Left ventricle myocardium inferior (tissue), 1 donor: ENCODE data around the gene ARHGAP42. TPM values are rescaled to one million over a fixed set of nuclear protein-coding genes. Genes with fewer than 3 reads are reported as not detected.

ENCODE experiments used
- DNase-seq: peaks from one replicate; pipeline ENCODE4 v3.0.0-alpha.2; 2020
- H3K27ac ChIP-seq: fragments of 200-600 bp; replicated peaks from 2 replicates; pipeline ENCODE4 v1.8.0; 2021
- H3K27me3 ChIP-seq: fragments of 200-600 bp; 2 replicates; pipeline ENCODE4 v1.8.0; 2021; ENCODE audit warnings: low read depth
- H3K36me3 ChIP-seq: fragments of 200-600 bp; 2 replicates; pipeline ENCODE4 v1.8.0; 2021
- H3K4me1 ChIP-seq: fragments of 200-600 bp; 2 replicates; pipeline ENCODE4 v1.8.0; 2021
- H3K4me3 ChIP-seq: fragments of 200-600 bp; 2 replicates; pipeline ENCODE4 v1.8.0; 2021; ENCODE audit warnings: mild to moderate bottlenecking, moderate library complexity
- H3K9me3 ChIP-seq: fragments of 200-600 bp; replicated peaks from 2 replicates; pipeline ENCODE4 v1.8.0; 2021
- intact Hi-C: fragments of 100-400 bp; cut with micrococcal nuclease; formaldehyde crosslinking; loops from one replicate; pipeline ENCODE4 v1.11.0; 2022
- total RNA-seq: library from RNA; stranded (reverse); fragmentation: NEBNext Ultra II Directional; extraction: Animal tissue kit (Norgen Biotek cat#: 25700); gene quantifications from one replicate; pipeline ENCODE4 v1.2.1, GENCODE V29; 2021
- TF ChIP-seq, protein P1 (sequence below): fragments of 200-600 bp; IDR thresholded peaks from 2 replicates; pipeline ENCODE4 v1.8.0; 2021; ENCODE audit warnings: antibody characterized with exemption, mild to moderate bottlenecking, borderline replicate concordance
- donor health status: DM: no; HTN: yes; CAD: no; lungs with severe emphysema.

Gene ARHGAP42
- total RNA-seq, 1 donor from 2014 or later: 11.1 TPM

DNA sequence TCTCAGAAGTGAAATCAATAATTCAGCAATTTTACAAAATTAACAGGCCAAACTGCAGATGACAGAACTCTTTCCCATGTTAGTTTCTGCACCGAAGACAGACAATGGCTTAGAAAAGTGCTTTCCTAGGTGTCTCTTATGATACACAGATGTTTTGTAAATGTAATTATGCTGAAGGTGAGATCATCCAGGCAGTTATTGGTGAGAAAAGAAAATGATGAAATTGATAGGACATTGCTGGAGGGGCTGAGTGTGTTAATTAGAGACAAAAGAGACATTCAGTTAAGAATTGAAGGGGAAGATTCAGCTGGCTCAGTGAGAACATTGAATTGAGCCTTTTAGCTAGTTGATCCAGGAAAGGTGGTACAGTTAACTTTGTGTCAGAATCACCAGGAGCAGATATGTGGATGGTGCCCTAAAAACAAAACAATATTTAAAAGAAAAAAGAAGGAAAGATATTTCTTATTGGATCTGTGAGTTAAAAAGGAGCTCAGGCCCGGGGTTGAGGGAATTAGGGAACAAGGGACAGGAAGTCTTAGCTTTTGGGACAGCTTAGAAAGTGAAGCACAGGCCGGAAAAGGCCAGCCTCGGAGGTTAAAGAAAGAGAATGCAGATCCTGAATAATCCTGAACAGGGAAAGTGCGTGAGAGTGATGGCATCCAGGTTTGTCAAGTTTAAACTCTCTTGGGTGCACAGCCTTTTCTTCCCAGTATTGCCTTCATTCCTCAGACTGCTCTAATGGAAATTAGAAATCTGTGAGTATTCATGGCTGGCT, 16.9 kb downstream of the ARHGAP42 start:
- Histone ChIP-seq H3K4me3 (no peak overlapping the region), H3K27me3 (no peaks in the 10 kb centered on the region), H3K4me1 (peaks cover 7% of the 10 kb centered on the region), H3K27ac (peak overlapping the region; percentile 41), H3K36me3 (peaks cover 11% of the 10 kb centered on the region), H3K9me3 (peaks cover 2% of the 10 kb centered on the region)
- TF ChIP-seq, protein P1, sequence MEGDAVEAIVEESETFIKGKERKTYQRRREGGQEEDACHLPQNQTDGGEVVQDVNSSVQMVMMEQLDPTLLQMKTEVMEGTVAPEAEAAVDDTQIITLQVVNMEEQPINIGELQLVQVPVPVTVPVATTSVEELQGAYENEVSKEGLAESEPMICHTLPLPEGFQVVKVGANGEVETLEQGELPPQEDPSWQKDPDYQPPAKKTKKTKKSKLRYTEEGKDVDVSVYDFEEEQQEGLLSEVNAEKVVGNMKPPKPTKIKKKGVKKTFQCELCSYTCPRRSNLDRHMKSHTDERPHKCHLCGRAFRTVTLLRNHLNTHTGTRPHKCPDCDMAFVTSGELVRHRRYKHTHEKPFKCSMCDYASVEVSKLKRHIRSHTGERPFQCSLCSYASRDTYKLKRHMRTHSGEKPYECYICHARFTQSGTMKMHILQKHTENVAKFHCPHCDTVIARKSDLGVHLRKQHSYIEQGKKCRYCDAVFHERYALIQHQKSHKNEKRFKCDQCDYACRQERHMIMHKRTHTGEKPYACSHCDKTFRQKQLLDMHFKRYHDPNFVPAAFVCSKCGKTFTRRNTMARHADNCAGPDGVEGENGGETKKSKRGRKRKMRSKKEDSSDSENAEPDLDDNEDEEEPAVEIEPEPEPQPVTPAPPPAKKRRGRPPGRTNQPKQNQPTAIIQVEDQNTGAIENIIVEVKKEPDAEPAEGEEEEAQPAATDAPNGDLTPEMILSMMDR: no peak
- DNase-seq: no peak
- intact Hi-C loops: no loop called here

DNA sequence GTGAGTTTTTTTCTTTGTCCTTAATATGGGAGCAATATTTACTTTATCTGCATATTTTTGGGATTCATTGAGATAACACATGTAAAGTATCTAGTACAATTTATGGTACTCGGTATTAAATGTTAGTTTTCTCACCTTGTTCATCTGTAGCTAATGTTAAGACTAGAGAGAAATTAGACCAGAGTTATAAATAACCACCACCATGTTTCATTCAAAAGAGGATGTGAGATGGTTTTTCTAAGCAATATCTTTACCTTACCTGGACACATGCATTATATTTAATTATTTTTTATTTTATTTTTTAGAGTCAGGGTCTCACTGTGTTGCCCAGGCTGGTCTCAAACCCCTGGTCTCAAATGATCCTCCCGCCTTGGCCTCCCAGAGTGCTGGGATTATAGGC, 18.4 kb downstream of the ARHGAP42 start:
- no peaks in the 10 kb centered on the region for H3K27me3 ChIP-seq
- no peak overlapping the region for H3K4me3 ChIP-seq
- H3K27ac ChIP-seq: no peak overlapping the region
- DNase-seq: no peak
- TF ChIP-seq, protein P1: no peak
- H3K4me1 ChIP-seq: peaks cover 7% of the 10 kb centered on the region
- H3K36me3 ChIP-seq: peaks cover 10% of the 10 kb centered on the region
- H3K9me3 ChIP-seq: peaks cover 2% of the 10 kb centered on the region
- intact Hi-C loops: no loop called here

DNA sequence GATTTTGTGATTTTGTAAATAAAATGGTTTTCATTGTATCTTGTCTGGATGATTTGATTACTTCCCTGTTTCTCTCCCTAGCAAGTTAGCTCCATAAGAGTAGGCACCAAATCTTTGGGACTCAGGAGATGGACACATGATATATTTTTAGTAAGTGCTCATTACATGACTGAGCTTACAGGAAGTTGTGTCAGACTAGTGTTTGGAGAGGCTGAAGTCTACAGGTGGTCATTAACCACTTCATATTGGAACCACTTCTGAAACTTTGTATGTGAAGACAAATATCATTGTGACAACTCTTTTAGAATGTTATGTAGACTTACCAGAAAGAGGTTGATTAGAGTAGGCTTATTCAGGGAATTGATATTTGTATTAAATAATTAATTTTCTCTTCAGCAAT, 19.1 kb downstream of the ARHGAP42 start:
- no peak overlapping the region for H3K4me3 ChIP-seq
- intact Hi-C loops: no loop called here
- TF ChIP-seq, protein P1: no peak
- H3K4me1 ChIP-seq: peaks cover 7% of the 10 kb centered on the region
- H3K27me3 ChIP-seq: no peaks in the 10 kb centered on the region
- no peak overlapping the region for H3K27ac ChIP-seq
- no peak for DNase-seq
- H3K36me3 ChIP-seq: peaks cover 3% of the 10 kb centered on the region
- H3K9me3 ChIP-seq: peaks cover under 1% of the 10 kb centered on the region

DNA sequence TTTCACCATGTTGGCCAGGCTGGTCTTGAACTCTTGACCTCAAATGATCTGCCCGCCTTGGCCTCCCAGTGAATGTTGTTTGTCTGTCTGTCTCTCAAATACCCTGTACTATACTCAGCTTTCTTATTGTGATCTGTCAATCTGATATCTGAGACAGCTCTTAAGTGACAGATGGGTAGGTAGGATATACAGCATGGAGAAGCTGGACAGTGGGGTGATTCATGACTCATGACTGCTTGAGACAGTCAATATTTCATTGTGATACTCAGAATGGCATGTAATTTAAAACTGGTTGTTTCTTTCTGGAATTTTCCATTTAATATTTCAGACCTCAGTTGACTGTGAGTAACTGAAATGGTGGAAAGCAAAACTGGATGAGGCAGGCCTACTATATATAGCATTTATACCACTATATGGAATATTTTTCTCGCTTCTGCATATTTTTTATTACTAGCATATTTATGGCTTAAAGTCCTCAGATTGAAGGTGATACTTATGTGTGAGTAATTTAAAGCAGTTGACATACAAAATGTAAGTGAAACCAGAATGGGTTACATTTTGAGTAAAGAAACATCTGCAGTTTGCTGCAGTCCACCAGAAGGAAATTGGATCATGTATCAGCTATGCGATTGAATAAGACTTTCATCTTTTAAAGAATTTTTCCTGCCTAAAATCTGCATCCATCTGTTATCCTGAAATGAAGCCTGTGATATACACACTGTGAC, 22.3 kb downstream of the ARHGAP42 start:
- Histone ChIP-seq H3K4me3 (no peak overlapping the region), H3K4me1 (peaks cover 7% of the 10 kb centered on the region), H3K9me3 (no peaks in the 10 kb centered on the region), H3K27me3 (no peaks in the 10 kb centered on the region), H3K36me3 (no peaks in the 10 kb centered on the region), H3K27ac (peak overlapping the region; percentile 12)
- no peak for DNase-seq
- intact Hi-C loops: no loop called here
- TF ChIP-seq, protein P1: no peak

DNA sequence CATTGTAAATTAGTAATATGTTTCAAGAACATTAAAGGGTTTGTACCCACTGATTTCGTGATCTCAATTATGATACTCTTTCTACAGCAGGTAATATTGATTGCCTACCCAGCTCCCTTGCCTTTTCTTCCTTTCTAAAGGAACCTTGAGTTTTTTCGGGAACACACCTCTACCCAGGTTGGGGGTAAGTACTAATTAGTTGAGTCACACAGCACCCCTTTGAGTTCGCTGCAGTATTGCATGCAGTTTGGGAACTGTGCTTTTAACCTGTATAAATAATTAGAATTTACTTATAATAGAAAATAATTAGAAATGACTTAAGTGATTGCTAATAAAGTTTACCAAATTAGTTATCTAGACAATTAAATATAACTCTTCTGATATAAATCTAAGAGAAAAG, 24.9 kb downstream of the ARHGAP42 start:
- DNase-seq: no peak

More for the DNA sequence above, 24.9 kb downstream of the ARHGAP42 start:
- H3K36me3 ChIP-seq: no peaks in the 10 kb centered on the region
- peaks cover 16% of the 10 kb centered on the region for H3K4me1 ChIP-seq
- no peak overlapping the region for H3K4me3 ChIP-seq
- H3K9me3 ChIP-seq: no peaks in the 10 kb centered on the region
- TF ChIP-seq, protein P1: no peak
- no peaks in the 10 kb centered on the region for H3K27me3 ChIP-seq
- H3K27ac ChIP-seq: no peak overlapping the region
- intact Hi-C loops: loop anchor here (10.0 kb wide), 1 partner anchor 73 kb away; no protein-coding TSS in a partner anchor
